OCI-LY7 (cell line): Measurements from ENCODE around the gene ADORA2A.

Experiments used
- CTCF ChIP-seq: fragments of 200-600 bp; sonication (generic); conservative IDR thresholded peaks from 2 replicates; pipeline ENCODE4 v1.5.1; 2014; ENCODE audit warnings: mild to moderate bottlenecking, antibody characterized with exemption, low read length, moderate library complexity, mixed read lengths
- EZH2phosphoT487 ChIP-seq: fragments of 200-600 bp; sonication (generic); IDR thresholded peaks from 2 replicates; pipeline ENCODE4 v1.6.1; 2018; ENCODE audit warnings: low read depth, borderline replicate concordance, mild to moderate bottlenecking, mixed run types, antibody characterized with exemption, low read length, moderate library complexity, mixed read lengths

GRCh38 chr22:24431309-24432034 is 4.1 kb downstream of the ADORA2A start:
- TF ChIP-seq CTCF, result no peak
- TF ChIP-seq EZH2phosphoT487, result no peak
